Lower lobe of right lung (tissue), 2 donors: Measurements from ENCODE around the gene AKIP1. TPM values are rescaled to one million over a fixed set of nuclear protein-coding genes. Genes with fewer than 3 reads are reported as not detected.
"Not testable (repeated sequence)": the region's sequence is repeated elsewhere in the genome, so short reads cannot be mapped to it uniquely, and the experiment has no call there.

Source experiments
- ATAC-seq, 2 donors: fragments of 200-7000 bp; cut with Tn5 transposase; one replicate each; pipeline ENCODE4 v1.9.1; 2020 to 2022; ENCODE audit warnings: mild to moderate bottlenecking in 2 of 2, moderate library complexity in 2 of 2
- DNase-seq: peaks from one replicate; pipeline ENCODE4 v3.0.0-alpha.2; 2020
- H3K27ac ChIP-seq: fragments of 200-600 bp; one replicate; pipeline ENCODE4 v1.8.0; 2022
- H3K27me3 ChIP-seq: fragments of 200-600 bp; one replicate; pipeline ENCODE4 v1.8.0; 2022; ENCODE audit warnings: low read depth
- H3K36me3 ChIP-seq: fragments of 200-600 bp; one replicate; pipeline ENCODE4 v1.8.0; 2022; ENCODE audit warnings: mild to moderate bottlenecking
- H3K4me1 ChIP-seq: fragments of 200-600 bp; one replicate; pipeline ENCODE4 v1.8.0; 2022
- H3K4me3 ChIP-seq: fragments of 200-600 bp; one replicate; pipeline ENCODE4 v1.8.0; 2022; ENCODE audit warnings: mild to moderate bottlenecking
- H3K9me3 ChIP-seq: fragments of 200-600 bp; one replicate; pipeline ENCODE4 v1.8.0; 2022
- CTCF ChIP-seq: fragments of 200-600 bp; IDR thresholded peaks from one replicate; pipeline ENCODE4 v1.8.0; 2022; ENCODE audit warnings: antibody characterized with exemption, mild to moderate bottlenecking
- intact Hi-C: fragments of 100-400 bp; cut with DNase I; formaldehyde crosslinking; loops from one replicate; pipeline ENCODE4 v1.11.0; 2022
- total RNA-seq: library from RNA; stranded (reverse); fragmentation: NEBNext Ultra II Directional; extraction: Animal tissue kit (Norgen Biotek cat#: 25700); gene quantifications from one replicate; pipeline ENCODE4 v1.2.1, GENCODE V29; 2021
- donor health status: DM: no; HTN: yes; CAD: no; lungs with severe emphysema.

AKIP1 gene
- total RNA-seq, 1 donor from 2014 or later: 24.1 TPM

GRCh38 chr11:8870411-8871170, 40.4 kb upstream of the AKIP1 start:
- peaks cover 31% of the 10 kb centered on the region for H3K4me1 ChIP-seq
- DNase-seq: peak; percentile 84
- peak; percentile 86 to 88 for ATAC-seq

DNA sequence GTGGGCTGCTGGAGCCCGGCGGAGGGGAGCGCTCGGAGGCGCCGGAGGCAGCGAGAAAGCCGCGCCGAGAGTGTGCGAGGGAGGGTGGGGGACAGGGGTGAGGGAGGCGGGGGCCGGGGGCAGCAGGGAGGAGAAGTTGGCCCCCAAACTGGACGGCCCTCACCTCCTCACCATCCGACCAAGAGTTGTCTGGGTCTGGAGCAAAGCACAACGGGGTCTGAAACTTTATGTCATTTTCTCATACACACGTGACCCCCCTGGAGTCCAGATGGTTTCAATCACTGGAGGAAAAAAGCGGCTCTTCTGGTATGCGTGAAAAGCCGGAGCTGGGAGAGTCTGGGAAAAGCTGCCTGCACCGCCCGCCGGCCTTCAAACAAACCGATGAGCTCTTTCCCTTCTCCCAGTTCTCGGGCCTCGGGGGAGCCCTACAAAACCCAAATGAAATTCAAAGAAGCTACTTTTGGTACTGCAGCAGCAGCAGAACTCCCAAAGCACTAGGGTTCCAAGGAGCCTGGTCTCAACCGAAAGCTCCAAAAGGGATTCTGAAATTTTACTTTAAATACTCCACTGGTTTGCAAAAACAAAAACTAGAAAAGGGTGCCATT, 39.7 kb upstream of the AKIP1 start:
- Histone ChIP-seq H3K27me3 (no peaks in the 10 kb centered on the region), H3K4me3 (peak overlapping the region; percentile 75), H3K36me3 (no peaks in the 10 kb centered on the region), H3K27ac (peak overlapping the region; percentile 86), H3K4me1 (peaks cover 29% of the 10 kb centered on the region), H3K9me3 (no peaks in the 10 kb centered on the region)
- DNase-seq: peak; percentile 48
- ATAC-seq: peak; percentile 75 to 79
- intact Hi-C loops: no loop called here
- TF ChIP-seq CTCF: no peak

More at GRCh38 chr11:8870411-8871170, 40.4 kb upstream of the AKIP1 start:
- Histone ChIP-seq H3K9me3 (no peaks in the 10 kb centered on the region), H3K36me3 (no peaks in the 10 kb centered on the region), H3K27ac (peak overlapping the region; percentile 86), H3K27me3 (no peaks in the 10 kb centered on the region), H3K4me3 (peak overlapping the region; percentile 75)
- intact Hi-C loops: no loop called here
- TF ChIP-seq CTCF: no peak

DNA sequence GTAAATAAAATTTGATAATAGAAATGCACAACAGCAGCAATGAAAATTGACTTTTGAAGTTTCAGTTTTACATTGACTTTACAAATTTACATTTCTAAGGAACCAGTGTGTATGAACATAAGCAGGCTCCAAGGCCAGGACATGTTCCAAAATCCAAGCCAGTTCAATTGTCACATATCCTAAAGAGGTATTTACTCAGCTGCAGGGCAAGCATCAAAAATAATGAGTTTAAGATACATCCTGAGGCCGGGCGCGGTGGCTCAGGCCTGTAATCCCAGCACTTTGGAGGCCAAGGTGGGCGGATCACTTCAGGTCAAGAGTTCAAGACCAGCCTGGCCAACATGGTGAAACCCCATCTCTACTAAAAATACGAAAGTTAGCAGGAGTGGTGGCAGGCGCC, 39.0 kb upstream of the AKIP1 start:
- Histone ChIP-seq H3K4me1 (peaks cover 22% of the 10 kb centered on the region), H3K9me3 (no peaks in the 10 kb centered on the region), H3K27me3 (no peaks in the 10 kb centered on the region), H3K4me3 (no peak overlapping the region), H3K36me3 (no peaks in the 10 kb centered on the region), H3K27ac (peak overlapping the region; percentile 86)
- no peak for DNase-seq
- TF ChIP-seq CTCF: no peak
- ATAC-seq: no peak
- intact Hi-C loops: no loop called here

GRCh38 chr11:8873741-8874405, 37.1 kb upstream of the AKIP1 start:
- intact Hi-C loops: no loop called here
- ATAC-seq (no peak), DNase-seq (no peak)
- H3K4me3 ChIP-seq: no peak overlapping the region
- H3K4me1 ChIP-seq: peaks cover 12% of the 10 kb centered on the region
- H3K36me3 ChIP-seq: no peaks in the 10 kb centered on the region
- no peak overlapping the region for H3K27ac ChIP-seq
- no peaks in the 10 kb centered on the region for H3K9me3 ChIP-seq
- H3K27me3 ChIP-seq: no peaks in the 10 kb centered on the region
- TF ChIP-seq CTCF: no peak

GRCh38 chr11:8878771-8879170, 32.2 kb upstream of the AKIP1 start:
- TF ChIP-seq CTCF: no peak
- Histone ChIP-seq H3K27ac (no peak overlapping the region), H3K4me1 (no peaks in the 10 kb centered on the region), H3K27me3 (no peaks in the 10 kb centered on the region), H3K36me3 (no peaks in the 10 kb centered on the region), H3K4me3 (no peak overlapping the region), H3K9me3 (no peaks in the 10 kb centered on the region)
- DNase-seq (no peak), ATAC-seq (no peak)
- intact Hi-C loops: no loop called here

- H3K4me3 ChIP-seq, DNase-seq, ATAC-seq, H3K9me3 ChIP-seq, H3K36me3 ChIP-seq, H3K27me3 ChIP-seq, H3K27ac ChIP-seq, H3K4me1 ChIP-seq, intact Hi-C loops: not testable (repeated sequence)
Measured at GRCh38 chr11:8881585-8881984, 29.4 kb upstream of the AKIP1 start.
